Prostate gland (tissue), 2 donors: ENCODE results near the gene DPEP2. TPM values are rescaled to one million over a fixed set of nuclear protein-coding genes. Genes with fewer than 3 reads are reported as not detected.
A peak's percentile ranks its signal among the peaks of the same experiment; 100 is the strongest.

Source experiments
- DNase-seq: peaks from one replicate; pipeline ENCODE4 v3.0.0-alpha.2; 2019; ENCODE audit warnings: low spot score
- H3K27ac ChIP-seq, 2 donors: fragments of 200-600 bp; sonication (generic); 2 replicates each; pipeline ENCODE4 v1.5.1; 2017 to 2019
- H3K27me3 ChIP-seq: fragments of 200-600 bp; sonication (generic); replicated peaks from 2 replicates; pipeline ENCODE4 v1.5.1; 2019; ENCODE audit not compliant: insufficient read depth
- H3K36me3 ChIP-seq, 2 donors: fragments of 200-600 bp; sonication (generic); 1 replicate in 1 of 2; 2 replicates in 1 of 2; pipeline versions ENCODE4 v1.5.1 to v1.8.1; 2017 to 2019
- H3K4me1 ChIP-seq: fragments of 200-600 bp; sonication (generic); replicated peaks from 2 replicates; pipeline ENCODE4 v1.5.1; 2019
- H3K4me3 ChIP-seq, 2 donors: fragments of 200-600 bp; sonication (generic); 2 replicates each; pipeline ENCODE4 v1.5.1; 2017 to 2019
- H3K9me3 ChIP-seq: fragments of 200-600 bp; sonication (generic); 2 replicates; pipeline ENCODE4 v1.5.1; 2017
- POLR2A ChIP-seq: fragments of 450-650 bp; IDR thresholded peaks from one replicate; pipeline ENCODE4 v1.6.1; 2016; ENCODE audit warnings: antibody characterized with exemption, mild to moderate bottlenecking
- POLR2AphosphoS5 ChIP-seq: sonication (generic); formaldehyde crosslinking; IDR thresholded peaks from one replicate; pipeline ENCODE4 v1.6.1; 2017; ENCODE audit warnings: antibody characterized with exemption
- WGBS: methylation state at CpG from one replicate; pipeline ENCODE4 v1.1.5; 2018; 5-methylcytosine and 5-hydroxymethylcytosine counted together
- intact Hi-C: fragments of 100-400 bp; cut with DNase I; formaldehyde crosslinking; loops from one replicate; pipeline ENCODE4 v1.14.2; 2022
- total RNA-seq, 2 donors: library from RNA; depleted of rRNA; stranded (reverse); fragments of >200 nt; gene quantifications; one replicate each; pipeline ENCODE4 v1.1.0, GENCODE V29; 2016
- TF ChIP-seq, protein P1 (sequence below), 4 experiments: fragments of 200-600 bp in 2 of 4; fragments of 450-650 bp in 2 of 4; sonication (generic) in 2 of 4; IDR thresholded peaks; 1 replicate in 3 of 4; 2 replicates in 1 of 4; pipeline ENCODE4 v1.5.1; 2016 to 2019; ENCODE audit warnings: antibody characterized with exemption in 4 of 4, mild to moderate bottlenecking in 2 of 4, moderate library complexity in 2 of 4

Gene DPEP2
- total RNA-seq, 2 donors from 2014 or later, result 0.41 to 2.4 TPM

GRCh38 chr16:68009157-68009735 is 10.0 kb upstream of the DPEP2 start:
- TF ChIP-seq POLR2AphosphoS5 (no peak), POLR2A (no peak)
- TF ChIP-seq, protein P1, sequence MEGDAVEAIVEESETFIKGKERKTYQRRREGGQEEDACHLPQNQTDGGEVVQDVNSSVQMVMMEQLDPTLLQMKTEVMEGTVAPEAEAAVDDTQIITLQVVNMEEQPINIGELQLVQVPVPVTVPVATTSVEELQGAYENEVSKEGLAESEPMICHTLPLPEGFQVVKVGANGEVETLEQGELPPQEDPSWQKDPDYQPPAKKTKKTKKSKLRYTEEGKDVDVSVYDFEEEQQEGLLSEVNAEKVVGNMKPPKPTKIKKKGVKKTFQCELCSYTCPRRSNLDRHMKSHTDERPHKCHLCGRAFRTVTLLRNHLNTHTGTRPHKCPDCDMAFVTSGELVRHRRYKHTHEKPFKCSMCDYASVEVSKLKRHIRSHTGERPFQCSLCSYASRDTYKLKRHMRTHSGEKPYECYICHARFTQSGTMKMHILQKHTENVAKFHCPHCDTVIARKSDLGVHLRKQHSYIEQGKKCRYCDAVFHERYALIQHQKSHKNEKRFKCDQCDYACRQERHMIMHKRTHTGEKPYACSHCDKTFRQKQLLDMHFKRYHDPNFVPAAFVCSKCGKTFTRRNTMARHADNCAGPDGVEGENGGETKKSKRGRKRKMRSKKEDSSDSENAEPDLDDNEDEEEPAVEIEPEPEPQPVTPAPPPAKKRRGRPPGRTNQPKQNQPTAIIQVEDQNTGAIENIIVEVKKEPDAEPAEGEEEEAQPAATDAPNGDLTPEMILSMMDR (IDR thresholded peaks at IDR 0.05), result no peak
- H3K27me3 ChIP-seq, result no peaks in the 10 kb centered on the region
- no peaks in the 10 kb centered on the region for H3K4me1 ChIP-seq
- WGBS, result 66% methylated on average over 9 of the region's 9 CpGs
- intact Hi-C loops, result no loop called here
- H3K36me3 ChIP-seq, result no peaks in the 10 kb centered on the region
- H3K9me3 ChIP-seq, result no peaks in the 10 kb centered on the region
- no peak overlapping the region for H3K4me3 ChIP-seq
- no peak overlapping the region for H3K27ac ChIP-seq
- no peak for DNase-seq

GRCh38 chr16:68005786-68006286 is 6.6 kb upstream of the DPEP2 start:
- Histone ChIP-seq H3K4me1 (no peaks in the 10 kb centered on the region), H3K36me3 (no peaks in the 10 kb centered on the region), H3K4me3 (no peak overlapping the region), H3K27ac (peak overlapping the region in 1 of 2 donors; percentile 3), H3K9me3 (no peaks in the 10 kb centered on the region), H3K27me3 (no peaks in the 10 kb centered on the region)
- no peak for DNase-seq
- TF ChIP-seq POLR2AphosphoS5, result no peak
- TF ChIP-seq, protein P1 (IDR thresholded peaks at IDR 0.05), result no peak
- TF ChIP-seq POLR2A, result no peak
- WGBS, result 47% methylated on average over 6 of the region's 6 CpGs
- intact Hi-C loops, result no loop called here

GRCh38 chr16:68005211-68005610 is 5.9 kb upstream of the DPEP2 start:
- TF ChIP-seq, protein P1 (IDR thresholded peaks at IDR 0.05), result no peak
- TF ChIP-seq POLR2A, result no peak
- no peak for TF ChIP-seq POLR2AphosphoS5

GRCh38 chr16:68003031-68003430 is 3.7 kb upstream of the DPEP2 start:
- Histone ChIP-seq H3K36me3 (no peaks in the 10 kb centered on the region), H3K27me3 (no peaks in the 10 kb centered on the region), H3K4me1 (no peaks in the 10 kb centered on the region), H3K27ac (no peak overlapping the region), H3K9me3 (no peaks in the 10 kb centered on the region), H3K4me3 (no peak overlapping the region)
- 79% methylated on average over 4 of the region's 4 CpGs for WGBS
- intact Hi-C loops, result no loop called here
- no peak for TF ChIP-seq POLR2AphosphoS5
- no peak for TF ChIP-seq POLR2A
- TF ChIP-seq, protein P1 (IDR thresholded peaks at IDR 0.05), result no peak
- DNase-seq, result no peak

More at GRCh38 chr16:68005211-68005610, 5.9 kb upstream of the DPEP2 start:
- no peak for DNase-seq
- H3K27me3 ChIP-seq, result no peaks in the 10 kb centered on the region
- no peaks in the 10 kb centered on the region for H3K36me3 ChIP-seq
- intact Hi-C loops, result no loop called here
- WGBS, result 90% methylated on average over 9 of the region's 9 CpGs
- H3K4me1 ChIP-seq, result no peaks in the 10 kb centered on the region
- H3K9me3 ChIP-seq, result no peaks in the 10 kb centered on the region
- H3K4me3 ChIP-seq, result no peak overlapping the region
- H3K27ac ChIP-seq, result peak overlapping the region in 1 of 2 donors; percentile 3

DNA sequence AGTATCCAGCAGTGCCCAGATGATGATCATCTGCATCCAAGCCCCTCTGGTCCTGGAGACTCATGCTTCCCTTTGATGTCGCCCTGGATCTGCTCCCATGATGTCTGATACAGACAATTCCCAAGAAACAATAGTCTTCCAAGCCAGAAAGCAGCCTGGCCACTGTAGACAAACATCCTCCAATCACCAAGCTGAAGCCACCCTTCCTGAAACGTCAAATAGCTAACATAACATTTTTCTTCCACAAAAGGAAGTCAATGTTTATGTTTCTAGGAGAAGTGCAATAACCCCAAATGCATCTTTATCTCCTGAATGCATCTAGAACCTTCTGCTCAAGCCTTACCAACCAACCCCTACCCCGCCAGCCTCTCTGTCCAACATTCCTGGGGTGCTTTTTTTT is 1.2 kb upstream of the DPEP2 start:
- Histone ChIP-seq H3K36me3 (no peaks in the 10 kb centered on the region), H3K27me3 (no peaks in the 10 kb centered on the region), H3K4me3 (no peak overlapping the region), H3K27ac (no peak overlapping the region), H3K9me3 (no peaks in the 10 kb centered on the region), H3K4me1 (no peaks in the 10 kb centered on the region)
- intact Hi-C loops, result no loop called here
- WGBS, result 43% methylated on average over 3 of the region's 3 CpGs
- no peak for DNase-seq
- no peak for TF ChIP-seq POLR2AphosphoS5
- TF ChIP-seq, protein P1 (IDR thresholded peaks at IDR 0.05), result no peak
- TF ChIP-seq POLR2A, result no peak
